Activated CD4-positive, CD25-positive, alpha-beta regulatory T cell treated with anti-CD3 and anti-CD28 coated beads, Interleukin-2, amount 50 U/mL, for 16 hours (primary cell): Measurements from ENCODE around the gene TOR4A.

Experiments used
- DNase-seq: peaks from one replicate; pipeline ENCODE4 v3.0.0-alpha.2; 2020; ENCODE audit warnings: low read depth, low spot score

The TOR4A gene

DNA sequence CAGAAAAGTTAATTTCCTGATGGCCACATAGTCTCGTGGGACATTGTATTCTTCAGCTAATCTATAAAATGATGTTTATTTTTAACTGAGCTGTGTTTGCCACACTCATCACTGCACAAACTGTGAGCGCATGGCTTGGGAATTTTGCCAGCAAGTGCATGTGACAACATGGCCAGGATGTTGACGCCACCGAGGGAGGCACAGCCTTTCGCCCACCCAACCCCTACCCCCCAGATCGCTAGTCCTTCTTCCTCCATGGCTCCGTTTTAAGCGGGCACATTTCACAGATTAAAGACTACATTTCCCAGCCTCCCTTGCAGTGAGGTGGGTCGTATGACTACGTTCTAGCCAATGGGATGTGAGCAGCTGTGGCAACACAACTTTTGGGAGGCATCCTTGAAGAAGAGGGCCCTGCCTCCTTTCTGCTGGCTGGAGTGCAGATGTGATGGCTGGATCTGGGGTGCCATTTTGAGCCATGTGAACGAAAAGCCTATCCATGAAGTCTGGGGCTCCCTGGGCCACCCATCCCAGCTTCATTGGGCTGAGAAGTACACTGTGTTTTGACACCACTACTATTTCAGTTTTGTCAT, 16.7 kb downstream of the TOR4A start:
- no peak for DNase-seq

DNA sequence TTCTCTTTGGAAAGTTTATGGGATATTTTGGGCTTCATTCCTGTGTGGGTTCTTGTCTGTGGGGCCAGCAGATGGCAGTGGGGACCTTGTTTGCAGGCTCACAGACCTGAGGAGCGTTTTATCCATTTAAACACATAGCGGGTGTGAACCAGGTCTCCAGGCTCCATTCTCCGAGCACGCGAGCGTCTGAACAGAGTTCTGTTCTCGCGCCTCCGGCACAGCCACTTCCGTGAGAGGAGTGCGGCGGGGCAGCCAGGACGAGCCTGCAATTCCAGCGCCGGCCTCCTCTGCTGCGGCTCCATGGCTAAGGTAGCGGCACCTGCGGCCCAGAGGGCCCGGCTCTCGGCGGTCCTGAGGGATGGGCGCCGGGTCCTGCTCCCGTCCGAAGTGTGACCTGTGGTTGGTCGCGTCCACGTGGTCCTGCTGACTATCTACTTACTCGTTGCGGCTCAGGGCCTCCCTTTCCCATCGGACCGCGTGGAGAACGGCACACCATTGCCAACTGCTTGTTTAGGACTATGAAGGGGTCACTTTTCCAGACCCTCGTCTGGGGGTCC, 17.2 kb downstream of the TOR4A start:
- no peak for DNase-seq

DNA sequence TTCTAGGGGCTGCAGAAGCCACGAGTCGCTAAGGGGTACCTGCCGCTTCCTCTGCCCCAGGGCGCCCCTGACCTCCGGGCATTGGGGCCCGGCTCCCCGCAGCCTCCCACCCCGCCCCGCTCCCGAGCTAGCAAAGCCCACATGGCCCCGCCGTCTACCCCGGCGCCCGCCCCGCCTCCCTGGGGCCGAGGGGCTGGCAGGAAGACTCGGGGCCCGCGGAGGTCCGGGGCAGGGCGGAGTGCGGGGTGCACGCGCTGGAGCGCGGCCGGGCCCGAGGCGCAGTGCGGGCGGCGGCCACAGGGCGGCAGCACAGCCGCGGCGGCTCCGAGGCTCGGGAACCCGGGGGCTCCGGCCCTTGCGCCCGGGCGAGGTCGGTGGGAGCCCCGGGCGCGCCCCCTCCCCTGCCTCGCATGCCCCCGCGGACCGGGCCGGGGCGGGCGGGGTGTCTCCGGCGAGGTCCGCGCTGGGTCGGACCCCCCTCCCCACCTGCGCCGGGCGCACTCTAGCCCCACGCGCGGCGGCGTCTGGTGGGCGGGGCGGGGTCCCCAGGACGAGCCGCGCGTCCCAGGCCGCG, 17.8 kb downstream of the TOR4A start:
- peak; percentile 28 for DNase-seq

DNA sequence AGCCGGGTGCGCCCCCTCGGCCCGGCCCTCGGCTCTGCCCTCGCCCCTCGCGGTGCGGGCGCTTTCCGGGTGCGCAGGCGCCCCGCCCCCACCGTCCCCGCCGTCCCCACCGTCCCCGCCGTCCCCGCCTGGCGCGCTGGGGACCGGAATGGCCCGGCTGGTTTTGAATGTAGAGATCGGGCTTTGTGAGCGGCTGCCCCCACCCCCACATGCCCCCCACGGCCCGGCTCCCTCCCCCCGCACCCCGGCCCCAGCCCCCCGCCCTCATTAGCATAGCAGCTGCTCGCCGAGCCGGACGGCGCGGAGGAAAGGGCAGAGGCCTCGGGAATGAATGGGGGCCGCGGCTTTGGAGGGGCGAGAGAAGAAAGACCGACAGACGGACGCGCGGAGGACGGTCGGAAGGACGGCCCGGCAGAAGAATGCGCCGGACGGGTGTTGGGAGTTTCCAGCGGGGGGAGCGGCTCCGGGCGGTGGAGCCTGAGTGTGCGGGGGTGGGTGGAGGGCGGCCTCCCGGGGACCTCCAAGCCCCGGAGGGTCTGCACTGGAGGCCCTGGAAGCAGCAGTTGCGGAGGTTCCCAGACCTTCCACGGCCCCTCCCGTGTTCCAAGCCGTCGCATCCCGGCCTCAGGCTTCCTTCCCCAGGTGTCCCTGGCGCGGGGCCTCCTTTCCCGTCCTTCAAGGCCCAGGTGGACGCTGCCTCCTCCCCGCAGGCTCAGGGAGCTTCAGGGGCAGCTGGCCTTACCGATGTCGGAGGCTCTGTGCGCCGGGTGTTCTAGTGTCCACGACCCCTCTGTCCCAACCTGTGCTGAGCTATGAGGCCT, 18.5 kb downstream of the TOR4A start:
- DNase-seq = no peak

DNA sequence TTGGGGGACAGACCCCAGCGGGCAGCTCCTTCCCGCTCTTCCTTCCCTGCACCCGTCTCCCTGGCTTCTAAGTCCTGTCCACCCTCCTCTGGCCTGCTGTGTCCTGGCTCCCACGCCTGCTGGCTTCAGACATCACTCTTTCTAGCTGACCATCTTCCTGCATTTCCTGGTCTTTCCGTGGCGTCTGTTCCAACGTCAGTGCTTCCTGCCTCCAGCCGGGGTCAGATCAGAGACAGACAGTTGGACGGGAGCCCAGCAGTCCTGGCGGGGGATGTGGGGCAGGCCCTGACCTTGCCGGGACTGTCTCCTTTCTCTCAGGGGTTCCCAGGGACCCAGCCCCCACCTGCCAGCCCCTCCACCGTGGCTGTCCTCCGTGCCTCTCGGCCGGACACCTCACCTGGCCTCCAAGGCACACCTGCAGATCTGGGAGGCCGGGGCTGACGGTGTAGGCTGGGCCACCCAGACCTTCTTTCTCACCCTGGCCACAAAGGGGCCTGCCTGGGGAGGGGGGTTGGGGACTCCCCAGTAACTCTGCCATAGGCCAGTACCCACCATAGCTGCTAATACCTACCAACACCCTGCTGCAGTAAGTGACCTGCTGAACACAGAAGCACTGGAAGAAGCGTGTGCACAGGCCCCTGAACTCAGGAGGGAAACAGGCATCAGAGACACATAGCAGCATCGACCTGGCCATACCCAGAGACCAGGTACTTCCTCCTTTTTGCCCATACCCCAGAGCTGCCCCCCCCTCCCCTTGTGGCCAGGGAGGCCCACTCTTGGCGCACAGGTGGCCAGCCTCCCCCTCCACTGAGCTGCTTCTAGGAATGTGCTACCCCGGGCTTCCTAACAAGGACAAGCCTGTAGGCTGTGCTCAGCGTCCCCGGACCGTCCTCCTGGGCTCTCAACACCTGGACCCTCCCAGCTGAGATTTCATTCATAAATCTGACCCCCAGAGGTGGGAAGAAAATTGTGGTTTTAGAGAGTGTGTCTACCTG, 19.4 kb downstream of the TOR4A start:
- DNase-seq = no peak

DNA sequence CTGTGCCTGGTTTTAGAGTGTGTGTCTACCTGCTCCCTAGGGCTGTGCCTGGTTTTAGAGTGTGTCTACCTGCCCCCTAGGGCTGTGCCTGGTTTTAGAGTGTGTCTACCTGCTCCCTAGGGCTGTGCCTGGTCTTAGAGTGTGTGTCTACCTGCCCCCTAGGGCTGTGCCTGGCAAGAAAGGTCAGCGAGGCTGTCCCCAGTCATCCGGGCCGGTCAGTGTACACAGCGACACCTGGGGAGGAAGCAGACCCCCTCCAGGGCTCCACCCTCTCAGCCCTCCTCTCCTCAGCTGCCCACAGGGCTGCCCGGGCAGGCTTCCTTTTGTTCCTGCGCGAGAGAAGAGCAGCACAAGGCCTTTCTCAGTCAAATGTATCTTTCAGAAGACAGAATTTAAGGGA, 20.4 kb downstream of the TOR4A start:
- no peak for DNase-seq

DNA sequence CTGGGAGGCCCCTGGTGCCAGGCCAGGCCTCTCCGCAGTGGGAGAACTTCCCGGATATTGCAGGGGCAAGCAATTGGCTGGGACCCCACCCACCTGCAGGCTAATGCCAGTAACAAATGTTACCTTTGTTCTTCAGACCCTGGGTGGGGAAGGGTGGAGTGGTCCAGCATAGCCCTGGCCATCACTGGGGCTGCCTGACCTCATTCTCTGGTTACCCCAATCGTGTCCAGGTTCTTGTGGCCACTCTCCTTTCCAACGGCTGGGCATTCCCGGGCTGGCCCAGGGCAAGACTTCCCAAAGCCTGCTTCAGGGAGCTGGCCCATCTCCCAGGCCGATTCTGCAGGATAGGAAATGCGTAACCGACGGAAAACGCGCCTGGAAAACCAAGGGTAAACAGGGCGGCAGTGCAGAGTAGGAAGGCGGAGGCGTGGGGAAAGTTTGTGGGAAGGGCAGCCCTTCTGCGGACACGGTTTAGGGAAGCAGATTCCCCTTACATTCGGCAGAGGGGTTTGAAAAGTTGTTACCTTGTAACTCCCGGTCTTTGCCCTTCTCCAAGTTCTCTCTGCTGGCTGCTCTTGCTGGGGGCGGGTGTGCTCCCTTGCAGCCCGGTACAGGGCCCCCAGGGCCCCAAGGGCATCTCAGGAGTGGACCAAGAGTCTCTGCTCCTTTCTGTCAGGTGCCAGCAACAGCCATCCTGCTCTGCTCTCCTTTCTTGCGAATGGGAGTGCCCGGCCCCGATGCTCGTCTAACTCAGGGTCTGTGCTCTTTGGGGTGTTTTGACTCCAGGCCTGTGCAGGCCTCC, 21.1 kb downstream of the TOR4A start:
- DNase-seq = no peak

DNA sequence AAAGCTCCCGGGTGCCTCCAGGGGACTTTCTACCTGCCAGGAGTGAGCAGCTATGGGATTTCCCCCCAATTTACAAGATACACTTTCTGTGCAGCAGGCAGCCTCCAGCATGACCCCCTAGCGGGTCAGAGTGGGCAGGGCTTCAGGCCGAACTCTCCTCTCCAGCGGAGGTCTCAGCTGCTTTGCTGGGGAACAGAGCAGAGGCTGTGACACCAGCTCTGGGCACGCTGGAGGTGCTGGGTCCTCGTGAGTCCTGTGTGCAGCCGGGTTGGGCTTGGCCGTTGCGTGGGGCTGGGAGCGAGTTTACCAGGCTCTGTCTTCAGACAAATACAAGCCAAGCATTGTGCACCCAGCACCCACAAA, 21.7 kb downstream of the TOR4A start:
- no peak for DNase-seq

DNA sequence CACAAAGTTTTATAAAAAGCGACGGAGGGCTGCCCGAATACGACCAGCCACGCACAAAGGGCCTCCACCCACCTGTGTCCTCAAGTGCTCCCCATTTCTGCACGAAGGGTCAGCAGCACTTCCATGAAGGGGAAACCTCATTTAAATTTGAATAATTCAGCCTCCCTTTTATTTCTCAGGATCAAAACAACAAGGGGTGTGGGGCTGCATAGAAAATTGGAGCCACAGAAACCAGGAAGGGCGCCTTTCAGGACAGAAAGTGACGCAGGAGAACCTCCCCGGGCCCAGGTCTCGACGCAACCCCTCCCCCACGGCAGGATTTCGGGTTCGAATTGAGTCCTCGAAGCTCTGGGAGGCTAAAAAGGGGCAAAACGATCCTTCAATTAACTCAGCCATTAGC, 22.4 kb downstream of the TOR4A start:
- DNase-seq = no peak

DNA sequence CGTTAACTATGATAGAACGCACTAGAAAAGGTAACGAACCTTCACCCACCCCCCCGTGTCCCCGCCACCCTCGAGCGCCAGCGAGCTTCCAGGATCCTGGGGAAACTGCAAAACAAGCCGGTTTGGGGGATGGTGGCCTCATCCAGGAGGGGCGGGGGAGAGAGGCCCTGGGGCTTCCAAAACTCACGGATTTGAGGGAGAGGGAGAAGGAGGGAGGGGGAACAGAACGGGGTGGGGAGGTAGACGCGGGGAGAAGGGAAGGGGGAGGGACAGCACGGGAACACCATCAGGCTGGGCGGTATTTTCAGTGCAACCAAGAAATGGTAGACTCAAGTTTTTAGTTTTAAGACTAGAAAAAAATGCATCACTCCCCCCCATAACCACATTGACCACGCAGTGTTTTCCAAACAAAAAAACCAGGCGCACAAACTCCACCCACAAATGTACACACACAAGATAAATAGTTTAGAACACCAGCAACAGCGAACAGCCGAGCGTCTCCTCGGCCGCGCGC, 23.1 kb downstream of the TOR4A start:
- no peak for DNase-seq

DNA sequence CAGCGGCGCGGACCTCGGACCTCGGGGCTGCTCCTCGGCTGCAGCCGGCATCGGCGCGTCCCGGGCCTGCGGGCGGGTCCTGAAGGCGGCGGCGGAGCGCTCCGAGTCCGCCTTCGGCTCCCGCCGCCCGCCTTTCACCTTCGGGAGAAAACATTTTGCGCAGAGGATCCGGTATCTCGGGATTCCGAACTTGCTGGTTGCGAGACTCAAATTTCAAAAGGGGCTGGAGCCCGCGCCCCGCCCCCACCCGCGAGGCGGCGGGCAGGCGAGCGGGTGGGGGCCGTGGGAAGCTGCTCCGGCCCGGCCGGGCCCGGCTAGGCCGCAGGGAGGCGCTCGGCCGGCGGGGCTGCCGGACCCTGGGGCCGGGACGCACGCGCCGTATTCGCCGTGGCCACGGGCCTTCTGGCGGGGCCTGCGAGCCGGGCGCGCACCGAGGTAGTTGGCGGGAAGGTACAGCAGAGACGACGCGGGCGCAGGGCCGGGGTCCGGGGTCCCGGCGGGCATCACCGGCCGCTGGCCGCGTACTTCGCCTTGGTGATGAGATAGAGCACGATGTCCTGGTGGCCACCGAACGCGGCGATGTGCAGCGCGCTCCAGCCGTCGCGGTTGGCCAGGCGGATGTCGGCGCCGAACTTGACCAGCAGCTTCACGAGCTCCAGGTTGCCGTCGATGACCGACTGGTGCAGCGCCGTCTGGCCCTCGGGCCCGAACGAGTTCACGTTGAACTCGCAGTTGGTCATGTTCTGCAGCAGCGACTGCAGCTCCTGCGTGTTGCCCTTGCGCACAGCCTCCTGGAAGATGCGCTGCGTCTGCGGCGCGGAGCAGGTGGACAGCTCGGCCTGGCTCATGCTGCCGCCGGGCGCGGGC, 23.8 kb downstream of the TOR4A start:
- DNase-seq = no peak

DNA sequence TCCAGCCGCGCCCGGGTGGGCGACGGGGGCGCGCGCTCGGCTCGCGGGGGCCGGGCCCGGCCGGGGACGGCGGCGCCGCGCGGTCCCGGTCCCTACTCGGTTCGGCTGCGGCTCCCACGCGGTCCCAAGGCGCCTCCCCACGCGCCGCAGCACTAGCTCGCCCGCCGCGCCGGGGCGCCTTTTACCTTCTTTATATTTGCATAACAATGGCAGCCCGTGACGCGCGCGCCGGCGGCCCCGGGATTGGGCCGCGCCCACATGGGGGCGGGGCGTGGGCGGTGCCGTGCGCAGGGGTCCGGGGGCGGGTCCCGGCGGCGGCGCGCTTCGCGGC, 24.6 kb downstream of the TOR4A start, which contains the start of gene NRARP:
Gene NRARP (minus strand): TSS at position 154 of the 331 bp plus-strand sequence. CDS start 343 bp downstream, outside the sequence.
- peak; percentile 88 for DNase-seq

DNA sequence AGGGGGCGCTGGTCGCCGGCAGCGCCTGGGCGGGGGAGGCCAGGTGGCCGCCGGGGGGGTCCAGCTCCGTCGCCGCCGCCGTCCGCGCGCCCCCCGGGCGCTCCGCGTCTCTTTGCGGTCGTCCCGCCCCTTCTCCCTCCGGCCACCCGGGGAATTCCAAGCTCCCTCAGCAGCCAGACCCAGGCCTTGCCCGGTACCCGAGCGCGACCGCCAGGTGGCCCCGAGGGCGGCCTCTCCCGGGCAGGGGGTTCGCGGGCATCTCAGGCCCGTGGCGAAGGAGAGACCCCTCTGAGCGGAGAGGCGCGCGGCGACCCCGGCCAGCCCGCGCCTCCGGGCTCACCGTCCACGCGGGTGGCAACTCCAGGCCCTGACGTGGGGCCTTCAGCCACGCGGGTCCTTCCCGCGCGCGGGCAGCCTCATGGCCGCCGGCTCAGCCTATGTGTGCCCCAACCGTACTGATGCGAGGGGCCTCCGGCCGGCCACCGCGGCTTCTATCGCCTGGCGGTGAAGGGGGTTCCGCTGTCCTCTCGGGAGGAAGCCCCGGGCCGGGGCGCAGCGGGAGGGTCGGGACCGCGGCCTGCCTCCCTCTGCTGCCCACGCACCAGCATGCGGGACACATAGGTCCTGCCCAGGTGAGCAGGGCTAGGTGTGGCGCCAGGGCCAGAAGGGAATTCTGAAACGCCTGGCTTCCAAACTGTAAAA, 25.1 kb downstream of the TOR4A start:
- no peak for DNase-seq

DNA sequence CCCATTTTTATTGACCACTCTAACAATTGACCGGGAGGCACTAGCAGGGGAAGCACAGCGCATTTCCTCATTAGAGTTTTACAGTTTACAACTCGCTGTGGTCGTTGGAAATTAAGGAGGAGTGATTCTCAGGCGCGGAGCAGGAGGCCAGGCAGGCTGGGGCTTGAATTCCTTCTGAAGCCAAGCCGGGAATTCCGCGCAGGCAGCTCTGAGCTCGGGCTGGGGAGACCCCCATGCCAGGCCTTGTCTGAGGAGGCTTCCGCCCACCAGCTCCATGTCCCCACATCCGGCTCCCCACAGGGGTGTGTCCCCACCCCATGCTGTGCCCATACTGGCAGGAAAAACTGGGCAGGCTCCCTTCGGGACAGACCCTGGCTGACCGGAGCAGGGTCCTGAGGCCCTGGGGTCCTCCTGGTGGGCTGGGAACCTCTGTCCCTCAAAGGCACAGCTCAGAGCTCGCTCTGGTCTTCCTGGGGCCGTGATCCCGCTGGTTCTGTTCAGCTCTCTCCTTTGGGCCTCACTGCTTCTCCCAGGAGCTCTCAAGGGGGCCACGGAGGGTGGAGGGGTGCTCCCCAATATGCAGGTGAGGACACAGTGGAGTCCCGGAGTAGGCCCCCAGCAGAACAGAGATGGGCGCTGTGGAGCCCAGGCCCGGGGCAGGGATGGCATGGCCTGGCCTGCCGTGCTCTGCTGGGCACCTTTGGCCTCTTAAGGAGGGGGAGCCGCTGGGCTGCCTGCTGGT, 25.8 kb downstream of the TOR4A start:
- no peak for DNase-seq

DNA sequence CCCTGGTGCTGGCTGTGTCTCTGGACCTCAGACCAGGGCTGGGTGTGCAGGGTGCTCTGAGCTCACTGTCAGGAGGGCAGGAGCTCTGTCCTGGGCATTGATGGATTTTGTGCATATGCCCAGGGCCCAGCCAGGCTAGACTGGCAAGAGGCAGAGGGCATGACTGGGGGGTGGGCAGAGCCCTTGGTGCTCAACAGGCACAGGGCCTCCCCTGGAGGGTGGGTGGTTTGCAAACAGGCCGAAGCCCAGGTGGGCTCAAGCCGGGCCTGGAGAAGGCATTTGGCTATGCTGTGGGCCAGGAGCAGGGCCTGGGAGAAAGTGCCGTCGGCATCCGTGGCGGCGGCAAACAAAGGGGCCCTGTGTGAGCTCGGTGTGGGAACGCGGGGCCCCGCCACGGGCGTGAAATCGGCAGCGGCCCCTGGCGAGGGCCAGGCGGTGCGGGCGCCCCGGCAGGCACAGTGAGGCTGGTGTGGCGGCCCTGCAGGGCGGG, 26.4 kb downstream of the TOR4A start:
- DNase-seq = no peak

DNA sequence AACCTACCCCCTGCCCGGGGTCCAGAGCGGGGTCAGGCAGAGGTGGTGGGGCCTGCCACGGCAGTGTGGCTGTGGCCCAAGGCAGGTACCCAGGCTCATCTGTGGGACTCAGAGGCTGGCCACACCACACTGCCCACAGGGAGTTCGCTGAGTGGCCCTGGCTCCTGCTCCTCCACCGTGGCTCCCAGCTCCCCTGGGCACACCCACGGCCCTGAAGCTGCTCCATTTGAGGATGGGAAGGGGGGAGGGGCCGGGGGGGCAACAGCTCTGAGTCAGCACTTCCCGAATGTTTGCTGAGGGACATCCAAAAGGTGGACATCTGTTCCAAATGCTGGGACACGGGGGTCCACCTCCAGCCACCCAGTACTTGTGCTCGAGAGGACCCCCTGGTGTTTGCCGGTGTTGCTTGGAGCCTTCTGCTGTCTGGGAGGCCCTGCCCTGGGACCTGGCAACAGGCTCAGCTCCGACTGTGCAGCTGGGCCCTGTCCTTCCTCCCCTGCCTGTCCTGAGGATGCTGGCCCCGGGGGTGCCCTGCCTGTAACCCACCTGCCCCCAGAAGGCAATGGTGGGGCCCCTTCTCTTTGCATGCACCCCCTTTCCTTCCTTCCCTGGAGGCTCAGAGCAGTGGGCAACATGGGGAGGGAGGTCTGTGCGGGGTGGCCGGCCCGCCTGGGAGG, 27.0 kb downstream of the TOR4A start:
- DNase-seq = no peak

DNA sequence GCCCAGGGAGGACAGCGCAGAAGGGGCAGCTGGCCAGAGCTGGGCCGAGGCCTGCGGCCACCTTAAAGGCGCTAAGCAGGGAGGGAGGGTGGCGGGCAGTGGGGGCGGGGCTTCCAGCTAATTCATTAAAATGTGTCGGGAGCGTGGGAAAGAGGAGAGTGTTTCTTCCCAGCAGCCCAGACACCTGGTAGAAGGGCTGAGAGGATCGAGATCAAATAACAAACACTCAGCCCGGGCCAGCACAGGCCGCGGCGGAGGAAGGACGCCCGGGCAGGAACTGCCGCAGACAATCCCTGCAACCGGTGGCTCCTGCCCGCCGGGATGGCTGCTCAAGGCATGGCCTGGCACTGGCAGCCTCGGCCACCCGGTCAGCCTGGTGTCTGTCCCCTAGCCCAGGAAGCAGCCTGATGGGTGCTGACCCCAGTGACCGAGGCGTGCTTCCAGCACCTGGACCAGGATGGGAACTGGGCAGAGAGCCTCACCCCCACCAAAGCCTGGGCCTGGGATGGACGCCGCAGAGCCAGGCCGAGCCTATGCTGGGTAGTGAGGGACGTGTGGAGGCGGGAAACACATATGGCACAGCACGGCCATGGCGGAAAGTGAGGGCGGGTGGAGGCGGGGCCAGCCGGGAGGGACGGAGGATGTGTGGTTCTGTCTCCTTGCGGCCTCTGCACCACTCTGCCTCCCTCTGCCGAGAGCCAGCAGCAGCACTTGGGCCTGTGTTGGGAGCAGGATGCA, 27.7 kb downstream of the TOR4A start:
- no peak for DNase-seq
